ENCODE data around the gene WDR5B.
A peak's percentile ranks its signal among the peaks of the same experiment; 100 is the strongest.

Gene WDR5B

GRCh38 chr3:122409446-122409845, 6.4 kb downstream of the WDR5B start:
- no peak for DNase-seq (ENCODE audit: low read depth)
- H3K4me3 ChIP-seq (ENCODE audit: low read depth, low read length): peak overlapping the region; percentile 8
- no peak for TF ChIP-seq CTCF (IDR thresholded peaks at IDR 0.05; ENCODE audit: low read depth, low read length, missing control alignments)

- TF ChIP-seq CTCF (IDR thresholded peaks at IDR 0.05; ENCODE audit: low read depth, low read length, missing control alignments): no peak
- no peak overlapping the region for H3K4me3 ChIP-seq (ENCODE audit: low read depth, low read length)
- no peak for DNase-seq (ENCODE audit: low read depth)
Measured at GRCh38 chr3:122407946-122408345, 7.9 kb downstream of the WDR5B start.

GRCh38 chr3:122406198-122406597, 9.7 kb downstream of the WDR5B start:
- TF ChIP-seq CTCF (IDR thresholded peaks at IDR 0.05; ENCODE audit: low read depth, low read length, missing control alignments): no peak
- DNase-seq (ENCODE audit: low read depth): no peak
- no peak overlapping the region for H3K4me3 ChIP-seq (ENCODE audit: low read depth, low read length)

- DNase-seq (ENCODE audit: low read depth): no peak
- no peak overlapping the region for H3K4me3 ChIP-seq (ENCODE audit: low read depth, low read length)
- no peak for TF ChIP-seq CTCF (IDR thresholded peaks at IDR 0.05; ENCODE audit: low read depth, low read length, missing control alignments)
Measured at GRCh38 chr3:122405015-122405414, 10.8 kb downstream of the WDR5B start.

- no peak for TF ChIP-seq CTCF (IDR thresholded peaks at IDR 0.05; ENCODE audit: low read depth, low read length, missing control alignments)
- H3K4me3 ChIP-seq (ENCODE audit: low read depth, low read length): no peak overlapping the region
- DNase-seq (ENCODE audit: low read depth): no peak
Measured at GRCh38 chr3:122403489-122403888, 12.4 kb downstream of the WDR5B start.

- no peak overlapping the region for H3K4me3 ChIP-seq (ENCODE audit: low read depth, low read length)
- DNase-seq (ENCODE audit: low read depth): no peak
- TF ChIP-seq CTCF (IDR thresholded peaks at IDR 0.05; ENCODE audit: low read depth, low read length, missing control alignments): no peak
Measured at GRCh38 chr3:122398920-122399319, 16.9 kb downstream of the WDR5B start.

- TF ChIP-seq CTCF (IDR thresholded peaks at IDR 0.05; ENCODE audit: low read depth, low read length, missing control alignments): no peak
- no peak overlapping the region for H3K4me3 ChIP-seq (ENCODE audit: low read depth, low read length)
- no peak for DNase-seq (ENCODE audit: low read depth)
Measured at GRCh38 chr3:122397201-122397600, 18.7 kb downstream of the WDR5B start.
